K562 (cell line): ENCODE data around the gene XPOT. TPM values are rescaled to one million over a fixed set of nuclear protein-coding genes. Genes with fewer than 3 reads are reported as not detected.

Experiments used
- ATAC-seq: fragments of 200-7000 bp; cut with Tn5 transposase; 3 replicates; pipeline ENCODE4 v1.9.1; 2020; ENCODE audit warnings: moderate library complexity
- BruUV-seq: library from RNA; stranded (reverse); fragments of 400-500 nt; replicated peaks from 2 replicates; lab custom pipeline; 2021; lab: Mats Ljungman, UMichigan
- CTCF ChIA-PET: fragments of 300-600 bp; formaldehyde crosslinking; extraction: SDS; loops from one replicate; lab custom pipeline; 2021; ENCODE audit warnings: low intra/inter-chr PET ratio; lab: Yijun Ruan, JAX
- POLR2A ChIA-PET: fragments of 300-600, 350-650 bp; sonication (Branson Sonifier 250); formaldehyde crosslinking; extraction: SDS; loops from one replicate; lab custom pipeline; 2021; ENCODE audit warnings: antibody characterized with exemption, inconsistent platforms; lab: Yijun Ruan, JAX
- DNase-seq, 4 experiments: peaks; one replicate each; pipeline versions ENCODE4 v3.0.0 to v3.0.0-alpha.2; 2011 to 2018; ENCODE audit warnings: low spot score in 3 of 4, mixed read lengths in 3 of 4; ENCODE audit errors: extremely low read depth in 1 of 4
- FAIRE-seq: peaks from 2 replicates; lab custom pipeline; 2011; peaks lifted over from hg19 to GRCh38; lab: Jason Lieb, UNC
- H2AFZ ChIP-seq: 2 replicates; pipeline ENCODE4 v1.6.0; 2011; ENCODE audit warnings: low read depth, low read length, control low read depth, inconsistent platforms
- H3K27ac ChIP-seq: fragments of 200-600 bp; 3 replicates; pipeline ENCODE4 v1.8.0; 2011; ENCODE audit warnings: low read depth, mild to moderate bottlenecking, control low read depth, inconsistent platforms, low read length, moderate library complexity, mixed read lengths; ENCODE audit errors: extremely low read depth
- H3K27me3 ChIP-seq, 2 experiments: fragments of 300-600 bp in 1 of 2; 2 replicates in 1 of 2; 3 replicates in 1 of 2; pipeline versions ENCODE4 v1.6.0 to v1.8.0; 2011; ENCODE audit warnings: inconsistent platforms in 2 of 2, low read length in 2 of 2, mild to moderate bottlenecking in 1 of 2, mixed read lengths in 1 of 2, moderate library complexity in 1 of 2; ENCODE audit not compliant: control insufficient read depth in 2 of 2, insufficient read depth in 2 of 2
- H3K36me3 ChIP-seq: fragments of 300-600 bp; 3 replicates; pipeline ENCODE4 v1.8.0; 2011; ENCODE audit warnings: mild to moderate bottlenecking, low read length, inconsistent platforms; ENCODE audit not compliant: control insufficient read depth, insufficient read depth
- H3K4me1 ChIP-seq, 2 experiments: fragments of 200-600 bp in 1 of 2; replicated peaks in 1 of 2; 2 replicates in 1 of 2; 3 replicates in 1 of 2; pipeline versions ENCODE4 v1.5.1 to v1.8.0; 2011; ENCODE audit warnings: inconsistent platforms in 2 of 2, low read length in 2 of 2, mild to moderate bottlenecking in 1 of 2, mixed read lengths in 1 of 2, moderate library complexity in 1 of 2; ENCODE audit not compliant: control insufficient read depth in 2 of 2, insufficient read depth in 2 of 2
- H3K4me2 ChIP-seq: 2 replicates; pipeline ENCODE4 v1.6.1; 2011; ENCODE audit warnings: low read length, control low read depth, inconsistent platforms, mixed read lengths; ENCODE audit not compliant: insufficient read depth
- H3K4me3 ChIP-seq: fragments of 200-600 bp; sonication (generic), shearing (Covaris generic); 2 replicates; pipeline ENCODE4 v1.5.1; 2016; ENCODE audit warnings: control low read depth, inconsistent platforms
- H3K79me2 ChIP-seq: fragments of 200-600 bp; 3 replicates; pipeline ENCODE4 v1.8.0; 2011; ENCODE audit warnings: low read length, inconsistent platforms; ENCODE audit not compliant: control insufficient read depth, insufficient read depth
- H3K9ac ChIP-seq, 2 experiments: 2 replicates each; pipeline versions ENCODE4 v1.6.0 to v1.6.1; 2011; ENCODE audit warnings: low read depth in 2 of 2, low read length in 2 of 2, control low read depth in 1 of 2, inconsistent platforms in 1 of 2, mild to moderate bottlenecking in 1 of 2, mixed read lengths in 1 of 2; ENCODE audit not compliant: insufficient read depth in 1 of 2
- H3K9me1 ChIP-seq: one replicate; pipeline ENCODE4 v1.6.0; 2011; ENCODE audit warnings: inconsistent platforms, mild to moderate bottlenecking, low read length, moderate library complexity; ENCODE audit not compliant: control insufficient read depth, insufficient read depth
- H3K9me3 ChIP-seq: replicated peaks from 2 replicates; pipeline ENCODE4 v1.5.1; 2011; ENCODE audit warnings: low read depth, low read length, inconsistent platforms; ENCODE audit not compliant: control insufficient read depth, insufficient read depth
- H4K20me1 ChIP-seq: replicated peaks from 2 replicates; pipeline ENCODE4 v1.6.1; 2011; ENCODE audit warnings: low read length, inconsistent platforms, mixed read lengths; ENCODE audit not compliant: control insufficient read depth, insufficient read depth
- ADNP ChIP-seq: fragments of 200-800 bp; sonication (Bioruptor generic); IDR thresholded peaks from 2 replicates; pipeline ENCODE4 v1.6.1; 2016; ENCODE audit warnings: missing genetic modification characterization, missing compliant biosample characterization
- ARHGAP35 ChIP-seq: fragments of 450-650 bp; IDR thresholded peaks from 2 replicates; pipeline ENCODE4 v1.6.1; 2018; ENCODE audit not compliant: partially characterized antibody
- CBFB ChIP-seq: sonication (generic); formaldehyde crosslinking; IDR thresholded peaks from 2 replicates; pipeline ENCODE4 v1.4.0; 2020; ENCODE audit warnings: mild to moderate bottlenecking, missing genetic modification reagents
- GTF2A2 ChIP-seq: IDR thresholded peaks from 2 replicates; pipeline ENCODE4 v1.6.1; 2016; ENCODE audit warnings: mild to moderate bottlenecking, missing genetic modification characterization, missing compliant biosample characterization
- MAFG ChIP-seq: fragments of 450-650 bp; conservative IDR thresholded peaks from 2 replicates; pipeline ENCODE4 v1.6.1; 2016; ENCODE audit warnings: missing genetic modification characterization, missing compliant biosample characterization
- MAFK ChIP-seq: IDR thresholded peaks from 2 replicates; pipeline ENCODE4 v1.6.1; 2011; ENCODE audit warnings: low read length, improper control_type of control experiment
- MYBL2 ChIP-seq, 2 experiments: fragments of 450-650 bp in 1 of 2; sonication (generic) in 1 of 2; formaldehyde crosslinking in 1 of 2; IDR thresholded peaks; 2 replicates each; pipeline versions ENCODE4 v1.6.1 to v1.8.1; 2017 to 2022; ENCODE audit warnings: borderline replicate concordance in 1 of 2, inconsistent platforms in 1 of 2, low read depth in 1 of 2, mild to moderate bottlenecking in 1 of 2, missing genetic modification reagents in 1 of 2, moderate library complexity in 1 of 2
- NCOR1 ChIP-seq: fragments of 450-650 bp; IDR thresholded peaks from 2 replicates; pipeline ENCODE4 v1.6.1; 2016; ENCODE audit warnings: mild to moderate bottlenecking, moderate library complexity
- NUFIP1 ChIP-seq: fragments of 450-650 bp; IDR thresholded peaks from 2 replicates; pipeline ENCODE4 v1.6.1; 2018; ENCODE audit not compliant: partially characterized antibody
- PHTF2 ChIP-seq: fragments of 250-450 bp; sonication (Bioruptor Pico); IDR thresholded peaks from 2 replicates; pipeline ENCODE4 v1.5.0; 2021; ENCODE audit warnings: mild to moderate bottlenecking
- TRIM28 ChIP-seq: fragments of 450-650 bp; IDR thresholded peaks from 2 replicates; pipeline ENCODE4 v1.6.1; 2017
- TSC22D4 ChIP-seq: fragments of 450-650 bp; IDR thresholded peaks from 2 replicates; pipeline ENCODE4 v1.6.1; 2016; ENCODE audit warnings: missing genetic modification characterization, missing biosample characterization, control low read depth
- ZNF143 ChIP-seq: sonication (generic); formaldehyde crosslinking; IDR thresholded peaks from 2 replicates; pipeline ENCODE4 v1.9.0; 2022; ENCODE audit warnings: mild to moderate bottlenecking, missing genetic modification reagents
- ZNF316 ChIP-seq: fragments of 450-650 bp; IDR thresholded peaks from 2 replicates; pipeline ENCODE4 v1.6.1; 2016
- ZNF551 ChIP-seq: fragments of 250-450 bp; sonication (Bioruptor Pico); IDR thresholded peaks from 2 replicates; pipeline ENCODE4 v1.5.0; 2021; ENCODE audit warnings: mild to moderate bottlenecking, moderate library complexity
- ZNF584 ChIP-seq: fragments of 200-800 bp; sonication (Bioruptor generic); IDR thresholded peaks from 2 replicates; pipeline ENCODE4 v1.6.1; 2016; ENCODE audit warnings: low read depth, mild to moderate bottlenecking, missing genetic modification characterization, missing compliant biosample characterization
- in situ Hi-C: fragments of 300-500 bp; cut with MboI; formaldehyde crosslinking; loops from 4 replicates; pipeline ENCODE4 v1.15.0; 2018; ENCODE audit warnings: inconsistent platforms, mixed read lengths
- intact Hi-C: fragments of 100-400 bp; cut with micrococcal nuclease; formaldehyde crosslinking; loops from 2 replicates; pipeline ENCODE4 v1.14.2; 2022
- polyA plus RNA-seq, 8 experiments: library from polyadenylated mRNA; depleted of rRNA in 4 of 8; stranded (reverse) in 5 of 8; unstranded in 3 of 8; fragments of >200 nt; fragmentation: Nextera tagmentation in 2 of 8; fragmentation: Illumina TruSeq in 1 of 8; extraction: Ambion mirVana in 2 of 8; extraction: Trizol in 1 of 8; gene quantifications; 2 replicates each; pipeline versions ENCODE4 v1.2.1 to v1.2.3, GENCODE V29; 2011 to 2014; ENCODE audit warnings: inconsistent platforms in 1 of 8, missing spikeins in 1 of 8
- total RNA-seq, 7 experiments: library from RNA; depleted of rRNA in 6 of 7; stranded (reverse); fragments of >200 nt in 6 of 7; fragmentation: Illumina TruSeq in 2 of 7; extraction: Trizol in 2 of 7; gene quantifications; 2 replicates each; pipeline versions ENCODE4 v1.2.1 to v1.2.3, GENCODE V29; 2011 to 2021; ENCODE audit warnings: low replicate concordance in 1 of 7
- TF ChIP-seq, protein P1 (sequence below), 2 experiments: fragments of 250-450 bp in 1 of 2; fragments of 450-650 bp in 1 of 2; sonication (Bioruptor Pico) in 1 of 2; IDR thresholded peaks; 2 replicates each; pipeline versions ENCODE4 v1.6.1 to v1.8.0; 2016 to 2021; ENCODE audit warnings: mild to moderate bottlenecking in 2 of 2, moderate library complexity in 2 of 2, missing compliant biosample characterization in 1 of 2, missing genetic modification characterization in 1 of 2
- TF ChIP-seq, protein P2 (sequence below): fragments of 250-450 bp; sonication (Bioruptor Pico); IDR thresholded peaks from 2 replicates; pipeline ENCODE4 v1.4.0; 2020; ENCODE audit warnings: mild to moderate bottlenecking, moderate library complexity
- TF ChIP-seq, protein P3 (sequence below): fragments of 250-450 bp; sonication (Bioruptor Pico); IDR thresholded peaks from 2 replicates; pipeline ENCODE4 v1.4.0; 2020; ENCODE audit warnings: mild to moderate bottlenecking

Gene XPOT
- total and polyA plus RNA-seq, 9 of the 15 experiments (the other 6 are each of a cell fraction or from before 2014, with no cell fraction given), result 26.2 to 192 (median 102) TPM

DNA sequence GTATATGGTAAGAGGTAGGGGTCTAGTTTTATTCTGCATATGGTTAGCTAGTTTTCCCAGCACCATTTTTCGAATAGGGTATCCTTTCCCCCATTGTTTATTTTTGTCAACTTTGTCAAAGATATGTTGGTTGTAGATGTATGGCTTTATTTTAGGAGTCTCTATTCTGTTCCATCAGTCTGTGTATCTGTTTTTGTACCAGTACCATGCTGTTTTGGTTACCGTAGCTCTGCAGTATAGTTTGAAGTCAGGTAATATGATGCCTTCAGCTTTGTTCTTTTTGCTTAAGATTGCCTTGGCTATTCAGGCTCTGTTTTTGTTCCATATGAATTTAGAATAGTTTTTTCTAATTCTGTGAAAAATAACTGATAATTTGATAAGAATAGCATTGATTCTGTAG, 72.7 kb downstream of the XPOT start (continued):
- TF ChIP-seq, protein P1, sequence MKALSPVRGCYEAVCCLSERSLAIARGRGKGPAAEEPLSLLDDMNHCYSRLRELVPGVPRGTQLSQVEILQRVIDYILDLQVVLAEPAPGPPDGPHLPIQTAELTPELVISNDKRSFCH (CRISPR knock-in tag; IDR thresholded peaks at IDR 0.05), result no peak
- TF ChIP-seq, protein P1 (tag; IDR thresholded peaks at IDR 0.05), result no peak
- TF ChIP-seq GTF2A2 (tag) (no peak), CBFB (CRISPR knock-in tag) (no peak), PHTF2 (no peak), ARHGAP35 (no peak), ADNP (tag) (0 out of 2 replicates have a peak, but pooled peaks have one; percentile 13)
- TF ChIP-seq, all 486 proteins: peak for 4

DNA sequence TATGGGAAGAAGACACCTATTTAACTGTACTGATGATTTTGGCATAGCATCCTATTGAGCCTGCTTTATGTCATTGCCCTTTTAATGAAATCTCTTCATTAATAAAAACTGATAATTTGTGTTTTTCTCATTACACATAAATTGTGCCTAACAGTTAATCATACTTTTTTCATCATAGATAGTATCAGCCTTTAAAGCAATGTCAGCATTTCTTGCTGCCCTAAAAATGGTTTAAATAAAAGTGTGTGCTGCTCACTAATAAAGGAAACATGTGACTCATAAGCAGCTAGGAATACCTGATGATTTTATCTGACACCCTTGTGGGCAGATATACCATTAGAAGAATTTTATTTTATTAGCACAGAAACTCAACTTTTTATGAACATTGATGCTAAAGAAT, 74.5 kb downstream of the XPOT start:
- Histone ChIP-seq H3K4me2 (no peak overlapping the region), H3K79me2 (peaks cover 3% of the 10 kb centered on the region; the same call in 1 of the 3 replicates), H3K9ac (no peak overlapping the region), H2AFZ (no peak overlapping the region), H4K20me1 (no peaks in the 10 kb centered on the region), H3K9me3 (no peaks in the 10 kb centered on the region), H3K4me3 (no peak overlapping the region), H3K27me3 (no peaks in the 10 kb centered on the region), H3K9me1 (no peaks in the 10 kb centered on the region), H3K4me1 (no peaks in the 10 kb centered on the region), H3K27ac (no peak overlapping the region), H3K36me3 (peaks cover 72% of the 10 kb centered on the region)
- ATAC-seq, result no peak
- CTCF ChIA-PET, result no interaction called here
- in situ Hi-C loops (no loop called here), intact Hi-C loops (no loop called here)
- POLR2A ChIA-PET, result no interaction called here
- no peak for FAIRE-seq
- BruUV-seq, result no TSS peak
- no peak for DNase-seq
- no peak for TF ChIP-seq ZNF584 (CRISPR knock-in tag)
- TF ChIP-seq MAFK, result peak; percentile 89
- no peak for TF ChIP-seq ZNF551
- TF ChIP-seq NCOR1, result no peak
- no peak for TF ChIP-seq TSC22D4 (tag)
- TF ChIP-seq, protein P2, sequence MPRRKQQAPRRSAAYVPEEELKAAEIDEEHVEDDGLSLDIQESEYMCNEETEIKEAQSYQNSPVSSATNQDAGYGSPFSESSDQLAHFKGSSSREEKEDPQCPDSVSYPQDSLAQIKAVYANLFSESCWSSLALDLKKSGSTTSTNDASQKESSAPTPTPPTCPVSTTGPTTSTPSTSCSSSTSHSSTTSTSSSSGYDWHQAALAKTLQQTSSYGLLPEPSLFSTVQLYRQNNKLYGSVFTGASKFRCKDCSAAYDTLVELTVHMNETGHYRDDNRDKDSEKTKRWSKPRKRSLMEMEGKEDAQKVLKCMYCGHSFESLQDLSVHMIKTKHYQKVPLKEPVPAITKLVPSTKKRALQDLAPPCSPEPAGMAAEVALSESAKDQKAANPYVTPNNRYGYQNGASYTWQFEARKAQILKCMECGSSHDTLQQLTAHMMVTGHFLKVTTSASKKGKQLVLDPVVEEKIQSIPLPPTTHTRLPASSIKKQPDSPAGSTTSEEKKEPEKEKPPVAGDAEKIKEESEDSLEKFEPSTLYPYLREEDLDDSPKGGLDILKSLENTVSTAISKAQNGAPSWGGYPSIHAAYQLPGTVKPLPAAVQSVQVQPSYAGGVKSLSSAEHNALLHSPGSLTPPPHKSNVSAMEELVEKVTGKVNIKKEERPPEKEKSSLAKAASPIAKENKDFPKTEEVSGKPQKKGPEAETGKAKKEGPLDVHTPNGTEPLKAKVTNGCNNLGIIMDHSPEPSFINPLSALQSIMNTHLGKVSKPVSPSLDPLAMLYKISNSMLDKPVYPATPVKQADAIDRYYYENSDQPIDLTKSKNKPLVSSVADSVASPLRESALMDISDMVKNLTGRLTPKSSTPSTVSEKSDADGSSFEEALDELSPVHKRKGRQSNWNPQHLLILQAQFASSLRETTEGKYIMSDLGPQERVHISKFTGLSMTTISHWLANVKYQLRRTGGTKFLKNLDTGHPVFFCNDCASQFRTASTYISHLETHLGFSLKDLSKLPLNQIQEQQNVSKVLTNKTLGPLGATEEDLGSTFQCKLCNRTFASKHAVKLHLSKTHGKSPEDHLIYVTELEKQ (CRISPR knock-in tag), result no peak
- TF ChIP-seq ZNF316, result peak; percentile 92
- TF ChIP-seq TRIM28, result no peak
- TF ChIP-seq ZNF143 (CRISPR knock-in tag), result no peak
- no peak for TF ChIP-seq MYBL2 (IDR thresholded peaks at IDR 0.05; ENCODE audit: low read depth)
- no peak for TF ChIP-seq MYBL2 (CRISPR knock-in tag; IDR thresholded peaks at IDR 0.05; ENCODE audit: borderline replicate concordance)
- TF ChIP-seq NUFIP1, result no peak
- TF ChIP-seq, protein P3, sequence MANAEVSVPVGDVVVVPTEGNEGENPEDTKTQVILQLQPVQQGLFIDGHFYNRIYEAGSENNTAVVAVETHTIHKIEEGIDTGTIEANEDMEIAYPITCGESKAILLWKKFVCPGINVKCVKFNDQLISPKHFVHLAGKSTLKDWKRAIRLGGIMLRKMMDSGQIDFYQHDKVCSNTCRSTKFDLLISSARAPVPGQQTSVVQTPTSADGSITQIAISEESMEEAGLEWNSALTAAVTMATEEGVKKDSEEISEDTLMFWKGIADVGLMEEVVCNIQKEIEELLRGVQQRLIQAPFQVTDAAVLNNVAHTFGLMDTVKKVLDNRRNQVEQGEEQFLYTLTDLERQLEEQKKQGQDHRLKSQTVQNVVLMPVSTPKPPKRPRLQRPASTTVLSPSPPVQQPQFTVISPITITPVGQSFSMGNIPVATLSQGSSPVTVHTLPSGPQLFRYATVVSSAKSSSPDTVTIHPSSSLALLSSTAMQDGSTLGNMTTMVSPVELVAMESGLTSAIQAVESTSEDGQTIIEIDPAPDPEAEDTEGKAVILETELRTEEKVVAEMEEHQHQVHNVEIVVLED (CRISPR knock-in tag), result no peak
- TF ChIP-seq MAFG (tag), result peak; percentile 78
